ENCODE results near the gene PTBP1.

DNA sequence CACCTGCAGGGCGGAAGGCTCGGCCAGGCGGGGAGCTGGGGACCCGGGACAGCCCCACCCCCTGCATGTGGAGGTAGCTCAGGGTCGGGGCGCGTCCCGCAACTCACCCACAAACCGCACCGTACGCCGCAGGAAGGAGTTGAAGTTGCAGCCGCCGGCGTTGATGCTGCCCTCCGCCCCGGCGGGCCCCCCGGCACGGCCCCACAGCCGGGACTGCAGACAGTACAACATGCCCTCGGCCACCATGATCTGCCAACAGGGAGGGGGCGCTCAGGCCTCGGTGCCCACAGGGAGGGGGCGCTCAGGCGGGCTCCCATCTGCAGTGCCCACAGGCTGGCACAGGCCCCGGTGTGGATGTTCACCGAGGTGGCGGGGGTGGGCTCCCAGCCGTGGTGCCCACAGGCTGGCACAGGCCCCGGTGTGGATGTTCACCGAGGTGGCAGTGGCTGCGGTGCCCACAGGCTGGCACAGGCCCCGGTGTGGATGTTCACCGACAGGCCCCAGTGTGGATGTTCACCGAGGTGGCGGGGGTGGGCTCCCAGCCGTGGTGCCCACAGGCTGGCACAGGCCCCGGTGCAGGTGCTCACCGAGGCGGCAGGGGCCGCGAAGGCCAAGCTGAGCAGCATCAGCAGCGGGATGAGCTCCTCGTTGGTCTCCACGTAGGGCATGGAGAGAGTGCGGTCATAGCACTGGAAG, 18.0 kb downstream of the PTBP1 start:
- no peak for TF ChIP-seq EZH2phosphoT487 (IDR thresholded peaks at IDR 0.05)
- TF ChIP-seq, protein P1, sequence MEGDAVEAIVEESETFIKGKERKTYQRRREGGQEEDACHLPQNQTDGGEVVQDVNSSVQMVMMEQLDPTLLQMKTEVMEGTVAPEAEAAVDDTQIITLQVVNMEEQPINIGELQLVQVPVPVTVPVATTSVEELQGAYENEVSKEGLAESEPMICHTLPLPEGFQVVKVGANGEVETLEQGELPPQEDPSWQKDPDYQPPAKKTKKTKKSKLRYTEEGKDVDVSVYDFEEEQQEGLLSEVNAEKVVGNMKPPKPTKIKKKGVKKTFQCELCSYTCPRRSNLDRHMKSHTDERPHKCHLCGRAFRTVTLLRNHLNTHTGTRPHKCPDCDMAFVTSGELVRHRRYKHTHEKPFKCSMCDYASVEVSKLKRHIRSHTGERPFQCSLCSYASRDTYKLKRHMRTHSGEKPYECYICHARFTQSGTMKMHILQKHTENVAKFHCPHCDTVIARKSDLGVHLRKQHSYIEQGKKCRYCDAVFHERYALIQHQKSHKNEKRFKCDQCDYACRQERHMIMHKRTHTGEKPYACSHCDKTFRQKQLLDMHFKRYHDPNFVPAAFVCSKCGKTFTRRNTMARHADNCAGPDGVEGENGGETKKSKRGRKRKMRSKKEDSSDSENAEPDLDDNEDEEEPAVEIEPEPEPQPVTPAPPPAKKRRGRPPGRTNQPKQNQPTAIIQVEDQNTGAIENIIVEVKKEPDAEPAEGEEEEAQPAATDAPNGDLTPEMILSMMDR (IDR thresholded peaks at IDR 0.05) = no peak

Measured in neural progenitor cell (in vitro differentiated cells).